Measurements from ENCODE around the gene PARL.

Gene PARL

DNA sequence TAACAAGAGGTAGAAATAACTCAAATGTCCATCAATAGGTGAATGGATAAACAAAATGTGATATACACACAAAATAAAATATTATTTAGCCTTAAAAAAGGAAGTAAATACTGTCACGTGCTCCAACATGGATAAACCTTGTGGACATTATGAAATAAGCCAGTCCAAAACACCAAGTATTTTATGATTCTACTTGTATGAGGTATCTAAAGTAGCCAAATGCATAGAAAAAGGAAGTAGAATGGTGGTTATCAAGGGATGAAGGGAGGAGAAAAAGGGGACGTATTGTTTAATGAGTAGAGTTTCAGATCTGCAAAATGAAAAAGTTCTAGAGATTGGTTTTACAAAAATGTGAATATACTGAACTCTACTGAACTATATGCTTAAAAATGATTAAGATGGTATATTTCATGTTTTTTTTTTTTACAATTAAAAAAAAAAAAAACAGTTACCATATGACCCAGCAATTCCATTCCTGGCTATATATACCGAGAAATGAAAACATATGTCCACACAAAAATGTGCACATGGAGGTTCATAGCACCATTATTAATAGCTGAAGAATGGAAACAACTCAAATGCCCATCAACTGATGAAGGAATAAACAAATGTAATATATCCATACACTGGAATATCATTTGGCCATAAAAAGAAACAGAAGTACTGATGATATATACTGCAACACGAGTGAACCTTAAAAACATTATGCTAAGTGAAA lies 30.2 kb downstream of the PARL start:
- no peak for DNase-seq (ENCODE audit: low read depth)

DNA sequence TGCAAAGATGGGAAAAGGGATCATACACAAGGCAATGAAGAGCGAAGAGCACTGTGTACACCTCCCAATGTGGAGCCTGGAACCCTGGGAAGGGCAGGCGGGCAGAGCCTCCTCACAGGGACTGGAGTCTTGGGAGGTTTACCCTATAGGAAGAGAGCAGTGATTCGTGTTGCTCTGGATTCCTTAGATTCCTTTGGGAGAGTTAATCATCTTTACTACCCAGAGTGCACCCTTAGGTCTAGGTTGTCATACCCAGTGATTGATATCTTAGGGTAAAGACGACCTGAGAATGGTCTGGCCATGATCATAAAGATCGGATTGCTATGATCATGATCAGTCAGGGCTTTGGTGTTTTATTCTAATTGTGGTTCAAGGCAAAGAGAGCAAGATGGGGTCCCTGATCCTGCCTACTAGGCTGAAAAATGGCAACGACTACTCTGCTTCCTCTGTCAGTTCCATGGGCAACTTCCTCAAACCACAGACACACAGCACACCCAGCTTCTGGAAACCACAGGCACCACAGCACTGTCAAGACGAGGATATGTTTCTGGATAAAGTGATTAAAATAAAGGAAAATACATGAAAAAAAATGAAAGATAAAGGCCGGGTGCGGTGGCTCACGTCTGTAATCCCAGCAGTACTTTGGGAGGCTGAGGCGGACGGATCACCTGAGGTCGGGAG lies 38.9 kb downstream of the PARL start:
- peak; percentile 67 for DNase-seq (ENCODE audit: low read depth)

DNA sequence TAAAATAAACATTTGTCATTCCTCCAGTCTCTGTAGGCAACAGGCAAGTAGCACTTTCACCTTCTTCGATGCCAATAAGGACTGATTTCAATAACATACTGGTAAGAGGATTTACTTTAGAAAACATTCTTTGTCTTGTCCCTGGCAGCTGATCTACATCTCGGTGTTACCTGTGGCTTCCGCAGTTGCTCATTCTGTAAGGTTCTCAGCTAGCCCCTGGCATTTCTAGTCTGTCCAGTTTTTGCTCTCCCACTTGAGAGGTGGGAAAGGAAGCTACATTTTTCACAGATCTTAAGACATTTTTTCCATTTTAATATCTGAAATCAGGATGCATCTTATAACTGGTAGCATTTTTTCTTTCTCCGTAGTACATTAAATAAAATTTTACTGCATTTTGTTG lies 39.6 kb downstream of the PARL start:
- no peak for DNase-seq (ENCODE audit: low read depth)

DNA sequence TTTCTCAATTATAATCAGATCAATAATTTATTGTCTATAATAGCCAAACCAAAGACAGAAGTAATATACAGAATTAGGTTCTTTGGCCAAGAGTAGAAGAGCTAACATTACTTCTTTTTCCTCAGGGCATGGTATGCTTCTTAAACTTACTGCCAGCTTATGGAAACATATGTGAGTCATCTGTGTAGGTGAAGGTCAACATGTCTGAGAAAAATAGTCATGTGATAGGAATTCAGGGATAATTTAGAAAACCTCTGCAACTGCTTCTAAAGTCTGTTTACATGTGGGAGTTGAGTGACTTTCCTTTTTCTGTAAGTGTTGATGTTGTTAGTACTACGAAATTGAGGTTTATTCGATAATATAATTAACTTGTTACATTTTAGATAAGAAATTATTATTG lies 40.1 kb downstream of the PARL start:
- peak; percentile 90 for DNase-seq (ENCODE audit: low read depth)

DNA sequence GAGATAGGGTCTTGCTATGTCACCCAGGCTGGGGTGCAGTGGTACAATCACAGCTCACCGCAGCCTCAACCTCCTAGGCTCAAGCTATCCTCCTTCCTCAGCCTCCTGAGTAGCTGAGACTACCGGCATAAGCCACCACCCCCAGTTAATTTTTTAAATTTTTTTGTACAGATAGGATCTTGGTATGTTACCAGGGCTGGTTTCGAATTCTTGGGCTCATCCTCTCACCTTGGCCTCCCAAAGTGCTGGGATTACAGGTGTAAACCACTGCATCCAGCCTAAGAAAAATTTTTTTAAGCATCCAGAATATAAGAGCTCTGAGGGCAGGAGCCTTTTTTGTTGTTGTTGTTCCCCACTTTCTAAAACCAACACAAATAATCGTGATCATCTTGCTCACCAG lies 44.9 kb downstream of the PARL start:
- DNase-seq (ENCODE audit: low read depth) = no peak

DNA sequence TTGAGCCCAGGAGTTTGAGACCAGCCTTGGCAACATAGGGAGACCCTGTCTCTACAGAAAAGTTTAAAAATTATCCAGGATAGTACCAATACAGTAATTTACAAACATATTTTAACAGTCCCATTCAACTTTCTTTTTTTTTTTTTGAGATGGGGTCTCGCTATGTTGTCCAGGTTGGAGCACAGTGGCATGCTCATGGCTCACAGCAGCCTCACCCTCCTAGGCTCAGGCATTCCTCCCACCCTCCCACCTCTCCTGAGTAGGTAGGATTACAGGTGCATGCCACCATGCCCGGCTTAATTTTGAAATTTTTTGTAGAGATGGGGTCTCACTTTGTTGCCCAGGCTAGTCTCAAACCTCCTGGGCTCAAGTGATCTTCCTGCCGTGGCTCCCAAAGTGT lies 46.8 kb downstream of the PARL start:
- DNase-seq (ENCODE audit: low read depth) = no peak

DNA sequence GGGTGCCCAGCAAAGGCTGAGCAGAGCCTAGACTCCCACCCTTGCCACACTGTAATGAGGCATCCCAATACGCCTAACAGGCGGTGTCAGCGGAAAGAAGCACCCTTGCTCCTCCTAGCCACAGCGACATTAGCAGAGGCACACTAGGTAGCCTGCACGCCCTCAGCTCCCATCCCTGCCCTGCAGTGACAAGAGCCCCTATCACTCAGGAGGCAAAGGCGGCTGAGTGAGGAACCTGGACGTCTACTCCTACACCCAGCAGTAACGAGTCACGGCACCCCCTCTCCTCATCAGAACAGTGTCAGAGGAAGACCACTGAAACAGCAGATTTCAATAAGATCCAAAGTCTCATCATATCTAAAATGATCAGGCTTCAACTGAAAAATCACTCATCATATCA lies 47.3 kb downstream of the PARL start:
- no peak for DNase-seq (ENCODE audit: low read depth)

DNA sequence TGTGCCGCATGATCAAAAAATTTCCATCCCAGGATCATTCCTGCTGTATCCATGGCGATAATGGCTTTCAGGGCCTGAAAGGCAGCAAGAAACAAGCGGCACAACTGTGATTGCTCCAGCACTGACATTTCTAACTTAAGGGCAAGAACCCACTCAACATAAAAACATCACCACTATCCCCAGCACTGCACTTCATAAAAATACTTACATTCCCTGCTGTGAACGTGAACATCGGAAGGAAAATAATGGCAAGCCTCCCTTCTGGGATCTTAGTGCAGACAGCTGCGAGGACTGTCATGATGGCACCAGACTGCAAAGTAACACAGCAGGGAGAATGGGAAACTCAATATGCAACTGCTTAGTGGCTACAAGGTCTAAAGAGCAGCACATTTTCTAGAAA lies 51.2 kb downstream of the PARL start:
- DNase-seq (ENCODE audit: low read depth) = no peak

DNA sequence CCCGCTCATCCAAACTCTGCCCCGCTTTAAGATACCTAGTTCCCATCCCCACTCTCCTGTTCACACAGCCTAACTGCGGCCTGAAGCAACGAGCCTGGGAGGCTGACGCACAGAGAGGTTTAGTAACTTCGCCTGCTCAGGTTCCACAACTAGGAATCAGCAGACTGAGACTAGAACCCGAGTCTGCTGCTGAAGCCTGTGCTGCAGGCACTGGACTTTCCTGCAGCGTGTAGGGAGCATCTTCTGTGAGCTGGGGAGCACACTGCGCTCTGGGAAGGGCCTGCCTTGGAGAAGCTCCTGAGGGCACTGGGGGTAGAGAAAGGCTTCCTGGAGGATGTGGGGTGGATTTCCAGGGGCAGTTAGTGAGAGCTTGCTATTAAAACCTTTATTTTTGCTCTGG lies 54.5 kb downstream of the PARL start:
- DNase-seq (ENCODE audit: low read depth) = no peak

DNA sequence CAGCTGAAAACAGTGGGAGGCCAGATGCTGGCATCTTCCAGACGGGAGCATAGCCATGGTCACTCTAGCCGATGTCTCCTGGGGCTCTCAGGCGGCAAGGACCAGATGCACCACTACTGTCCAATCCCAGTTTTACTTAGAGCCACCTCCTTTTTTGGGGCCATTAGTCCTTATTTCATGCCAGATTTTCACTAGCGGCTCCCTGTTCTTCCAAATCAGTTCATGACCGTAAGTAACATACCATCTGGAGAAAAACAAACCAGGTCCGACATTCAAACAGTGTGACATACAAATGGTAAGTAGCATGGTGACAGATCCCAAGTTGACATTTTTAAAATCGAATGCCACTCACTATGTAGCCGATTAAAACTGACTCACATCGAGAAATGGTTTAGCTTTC lies 55.2 kb downstream of the PARL start:
- no peak for DNase-seq (ENCODE audit: low read depth)

DNA sequence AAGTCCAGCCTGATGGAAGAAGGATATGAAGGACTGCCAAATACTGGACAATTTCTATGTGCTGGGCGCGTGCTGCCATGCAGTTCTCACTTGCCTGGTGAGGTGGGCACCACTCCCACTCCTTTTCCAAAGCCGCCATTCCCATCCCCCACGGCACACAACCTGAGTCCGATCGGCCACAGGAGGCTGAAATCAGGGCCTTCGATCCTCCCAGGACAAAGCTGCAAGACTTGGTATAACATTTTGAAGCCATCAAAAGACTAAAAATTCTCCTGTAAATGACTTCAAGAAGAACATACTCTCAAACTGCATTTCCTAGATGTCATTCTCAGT lies 56.2 kb downstream of the PARL start:
- no peak for DNase-seq (ENCODE audit: low read depth)

DNA sequence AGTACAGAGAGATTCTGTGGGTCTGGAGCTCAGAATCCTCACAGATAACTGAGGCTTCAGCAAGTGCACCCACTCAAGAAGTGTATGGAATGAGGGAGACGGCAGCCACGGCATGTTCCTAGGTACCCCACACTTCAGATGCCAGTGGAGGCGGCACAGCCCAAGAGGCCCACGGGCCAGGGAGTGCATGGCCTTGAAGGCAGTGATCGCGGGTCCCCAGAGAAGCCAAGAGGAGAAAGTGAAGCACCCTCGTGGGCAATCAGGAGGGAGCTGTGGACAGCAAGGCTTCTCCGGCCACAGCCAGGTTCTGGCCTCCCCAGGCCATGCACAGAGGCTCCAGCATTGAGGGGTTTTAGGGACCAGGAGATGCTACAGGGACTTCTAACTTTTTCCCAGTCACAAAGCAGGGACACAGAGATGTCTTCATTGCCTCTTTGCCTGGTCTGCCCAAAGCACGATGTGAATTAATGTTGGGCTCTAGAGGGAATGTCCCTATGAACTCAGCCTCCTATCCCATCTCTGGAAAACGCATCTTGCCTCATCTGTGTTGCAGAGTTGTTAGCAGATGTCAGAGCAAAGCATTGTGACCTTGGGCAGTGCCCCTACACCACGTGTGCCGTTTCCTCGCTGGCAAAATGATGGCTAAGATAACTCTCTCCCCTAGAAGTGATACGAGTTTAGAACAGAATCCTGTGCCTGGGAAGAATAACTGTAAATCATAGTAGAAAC lies 56.7 kb downstream of the PARL start:
- no peak for DNase-seq (ENCODE audit: low read depth)

DNA sequence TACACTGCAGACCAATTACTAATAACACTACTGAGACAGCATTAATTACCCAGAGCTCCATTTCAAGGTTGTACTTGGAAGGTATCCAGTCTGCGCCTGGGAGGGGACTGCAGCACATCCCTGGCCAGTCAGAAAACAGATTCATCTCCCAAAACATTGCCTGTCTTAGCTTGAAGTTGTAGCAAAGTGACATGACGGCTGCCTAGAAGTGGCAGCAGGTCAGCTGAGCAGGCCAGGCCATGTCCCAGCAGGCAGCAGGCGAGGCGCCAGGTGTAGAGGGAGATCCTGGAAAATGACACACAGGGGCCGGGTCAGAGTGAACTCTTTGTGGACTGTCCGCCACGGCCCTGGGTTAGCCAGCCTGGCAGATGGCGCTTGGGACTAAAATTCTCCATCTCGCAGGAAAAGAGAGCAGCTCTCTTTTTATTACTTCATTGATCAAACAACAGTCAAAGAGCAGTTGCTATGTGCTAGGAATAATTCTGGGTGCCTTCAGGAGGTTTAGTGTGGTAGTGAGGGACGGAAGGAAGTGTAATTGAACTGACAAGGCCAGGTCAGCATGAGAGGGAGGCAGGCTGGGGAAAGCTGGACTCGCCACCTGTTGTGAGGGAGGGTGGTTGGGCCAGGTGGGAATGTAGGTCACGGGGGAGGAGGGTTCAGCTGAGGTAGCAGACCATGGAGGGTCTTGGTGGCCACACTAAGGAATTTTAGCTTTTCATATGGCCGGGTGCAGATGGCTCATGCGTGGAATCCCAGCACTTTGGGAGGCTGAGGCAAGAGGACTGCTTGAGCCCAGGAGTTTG lies 58.0 kb downstream of the PARL start:
- DNase-seq (ENCODE audit: low read depth) = no peak

DNA sequence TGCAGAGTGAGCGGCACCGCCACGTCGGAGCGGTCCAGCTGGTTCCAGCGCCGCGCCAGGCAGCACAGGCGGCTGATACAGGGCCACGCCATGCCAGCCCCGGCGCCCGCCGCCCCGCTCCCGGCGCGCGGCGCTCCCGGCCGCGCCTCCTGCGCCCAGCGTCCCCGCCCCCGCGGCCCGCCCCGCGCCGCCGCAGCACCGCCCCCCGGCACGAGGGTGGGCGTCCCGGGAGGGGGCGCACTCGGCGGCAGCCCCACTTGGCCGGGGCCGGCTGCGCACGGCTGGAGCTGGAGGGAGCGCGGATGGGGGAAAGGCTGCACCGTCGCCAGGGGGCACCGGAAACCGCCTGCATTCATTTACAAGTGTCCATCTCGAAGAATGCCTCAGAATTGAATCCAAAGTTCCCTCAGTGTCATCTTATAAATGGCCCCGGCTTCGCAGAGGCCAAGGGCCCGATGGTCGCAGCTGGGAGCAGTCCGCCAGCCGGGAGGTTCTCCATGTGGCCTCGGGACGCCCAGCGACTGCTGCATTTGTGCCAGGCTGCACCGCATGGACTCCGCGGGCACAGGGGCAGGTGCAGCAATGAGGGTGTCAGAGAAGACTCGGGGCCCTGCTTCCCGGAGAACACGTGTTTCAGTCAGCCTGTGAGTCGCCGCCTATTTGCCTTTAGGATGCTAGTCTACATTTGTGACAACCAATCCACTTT lies 59.1 kb downstream of the PARL start, which contains the start of gene MAP6D1:
Gene MAP6D1, minus strand, starts transcription at position 122 of the 706 bp plus-strand sequence. Its CDS starts 30 bp downstream, at position 92.
- peak; percentile 69 for DNase-seq (ENCODE audit: low read depth)

DNA sequence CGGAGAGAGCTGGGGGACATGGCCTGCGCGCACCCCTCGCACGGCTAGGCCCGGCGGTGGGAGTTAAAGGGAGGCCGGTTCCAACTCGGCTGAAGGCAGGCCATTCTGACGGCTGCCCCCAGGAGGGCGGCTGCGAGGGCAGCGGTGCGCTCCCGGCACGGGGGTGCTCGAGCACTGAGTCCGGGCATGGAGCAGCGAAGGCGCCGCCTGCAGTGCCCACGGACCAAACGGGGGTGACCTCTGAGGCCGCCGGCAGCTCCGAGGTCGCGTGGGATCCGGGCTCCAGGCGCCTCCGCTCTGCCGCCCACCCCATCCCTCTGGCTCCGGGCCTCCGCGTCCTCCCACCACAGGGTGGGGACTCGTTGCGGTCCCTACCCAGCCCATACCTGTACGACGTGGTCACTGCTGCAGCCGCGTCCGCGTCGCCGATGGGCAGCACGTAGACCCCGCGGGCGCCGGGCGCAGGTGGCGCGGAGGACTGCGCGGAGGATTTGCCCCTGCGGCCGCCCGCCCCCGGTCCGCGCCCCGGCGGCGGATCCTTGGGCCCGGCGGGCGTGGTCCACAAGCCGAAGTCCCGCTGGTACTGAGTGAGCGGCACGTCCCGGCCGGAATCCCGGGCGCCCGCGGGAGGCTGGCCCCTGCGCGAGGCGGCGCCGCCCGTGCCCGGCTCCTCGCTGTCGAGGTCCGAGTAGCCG lies 59.8 kb downstream of the PARL start:
- peak; percentile 44 for DNase-seq (ENCODE audit: low read depth)

DNA sequence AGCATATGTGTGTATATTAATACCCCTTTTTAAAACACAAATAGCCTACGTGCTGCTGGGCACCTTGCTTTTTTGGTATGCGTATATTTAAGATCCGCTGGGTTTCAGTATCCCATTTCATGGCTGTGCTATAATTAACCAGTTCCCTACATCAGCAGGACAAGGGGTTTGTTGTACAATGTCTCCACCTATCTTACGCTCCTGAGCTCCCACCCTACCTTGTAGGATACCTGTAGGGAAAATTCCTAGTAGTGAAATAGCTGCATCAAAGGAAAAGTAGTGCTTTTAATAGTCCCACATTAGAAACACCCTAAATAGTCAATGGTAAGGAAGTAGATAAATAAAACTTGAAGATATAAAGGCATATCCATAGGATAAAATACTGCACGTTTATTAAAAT lies 60.7 kb downstream of the PARL start:
- no peak for DNase-seq (ENCODE audit: low read depth)

DNA sequence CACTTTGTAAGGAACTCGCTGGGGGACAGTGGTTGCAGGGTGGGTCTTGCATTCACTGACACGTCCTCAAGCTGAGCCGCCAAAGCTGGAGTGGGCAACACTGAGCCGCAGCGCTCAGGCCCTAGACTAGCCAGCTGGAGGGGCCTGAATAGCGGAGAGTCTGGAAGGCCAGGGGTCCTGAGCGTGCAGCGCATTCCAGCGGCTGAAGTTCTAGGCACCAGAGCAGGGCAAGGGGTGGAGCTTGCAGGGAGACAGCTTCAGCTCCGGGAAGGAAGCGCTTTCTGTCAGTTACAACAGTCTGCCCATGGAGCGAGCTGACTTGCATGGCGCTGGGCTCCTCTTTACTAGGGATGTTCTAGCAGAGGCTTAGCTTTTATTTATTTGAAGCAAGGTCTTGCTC lies 62.0 kb downstream of the PARL start:
- no peak for DNase-seq (ENCODE audit: low read depth)

DNA sequence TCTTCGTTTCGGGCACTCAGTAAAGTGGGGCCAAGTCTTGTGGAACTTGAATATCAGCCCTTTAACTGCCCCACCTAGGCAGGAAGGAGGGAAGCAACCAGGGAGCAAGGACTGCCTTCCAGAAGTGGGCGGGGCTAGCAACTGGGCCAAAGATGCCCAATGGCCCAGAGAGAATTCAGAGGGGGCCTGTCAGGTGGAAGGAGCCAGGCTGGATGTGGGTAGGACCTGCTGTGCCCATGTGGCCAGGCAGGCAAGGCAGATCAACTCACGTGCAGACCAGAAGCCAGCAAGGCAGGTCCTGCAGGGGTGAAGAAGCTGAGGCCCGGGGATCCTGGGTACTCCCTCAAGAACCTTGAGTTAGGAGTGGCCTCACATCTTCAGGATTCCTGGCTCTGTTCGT lies 64.8 kb downstream of the PARL start:
- no peak for DNase-seq (ENCODE audit: low read depth)

DNA sequence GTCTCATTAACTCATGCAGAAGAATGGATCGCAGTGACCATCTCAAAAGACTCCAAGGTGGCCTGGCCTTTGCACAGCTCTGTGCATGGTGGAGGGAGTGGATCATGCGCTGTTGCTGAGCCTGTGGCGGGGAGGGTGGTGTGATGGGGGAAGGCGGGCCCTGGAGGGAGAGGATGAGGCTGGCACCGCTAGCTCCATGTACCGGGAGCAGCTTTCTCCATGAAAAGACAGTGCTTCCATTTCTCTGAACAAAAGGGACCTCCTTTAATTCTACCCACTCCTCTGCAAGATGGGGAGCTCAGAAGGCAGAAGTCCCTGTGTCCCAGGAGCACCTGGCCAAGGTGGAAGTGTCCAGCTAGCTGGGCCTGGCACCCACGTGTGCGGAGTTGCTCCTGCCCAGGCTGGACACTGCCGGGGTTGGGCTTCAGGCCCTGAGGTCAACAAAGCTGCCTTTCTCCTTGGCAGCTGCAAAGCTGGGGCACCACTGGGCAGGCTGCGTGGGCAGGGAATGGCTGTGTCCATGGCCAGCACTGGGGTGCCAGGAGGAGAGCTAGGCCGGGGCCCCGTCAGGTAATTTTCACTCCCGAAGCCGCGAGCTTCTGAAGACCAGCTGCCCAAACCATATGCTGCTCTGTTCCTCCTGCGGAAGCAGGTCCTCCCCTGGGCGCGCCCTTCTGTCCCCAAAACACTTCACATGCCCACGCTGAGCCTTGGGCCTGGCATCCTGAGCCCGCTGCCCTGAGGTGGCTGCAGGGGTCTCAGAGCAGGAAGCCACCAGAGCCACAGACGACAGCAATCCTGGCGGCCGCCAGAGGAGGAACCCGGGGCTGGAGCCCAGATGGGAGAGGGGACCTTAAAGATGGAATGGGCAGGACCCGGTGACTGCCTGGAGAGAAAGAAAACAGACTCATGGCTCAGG lies 65.7 kb downstream of the PARL start:
- no peak for DNase-seq (ENCODE audit: low read depth)

DNA sequence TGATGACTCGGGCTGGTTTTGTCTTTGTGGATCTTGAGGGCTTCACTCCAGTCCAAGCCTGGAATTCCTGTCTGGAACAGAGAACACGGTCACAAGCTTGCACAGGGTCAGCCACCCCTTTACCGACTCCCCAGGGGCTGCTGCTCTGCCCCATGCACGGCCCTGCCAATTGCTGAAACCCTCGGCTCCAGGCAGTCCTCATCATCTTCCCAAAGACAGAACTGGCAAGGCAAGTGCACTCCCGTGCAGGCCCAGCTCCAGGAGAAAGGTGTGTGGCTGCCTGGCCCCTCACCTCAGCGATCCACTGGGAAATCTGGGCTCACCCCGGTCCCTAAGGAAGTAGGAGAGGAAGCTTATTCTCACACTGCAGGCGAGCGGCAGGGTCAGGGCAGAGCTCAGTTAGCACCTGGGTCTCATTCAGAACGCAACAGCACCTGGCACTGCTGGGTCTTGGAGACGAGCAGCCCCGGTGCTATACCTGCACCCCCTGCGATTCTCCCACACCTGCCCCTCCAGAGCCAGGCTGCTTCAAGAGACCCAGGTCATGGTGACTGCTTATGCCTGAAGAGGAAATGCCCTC lies 66.5 kb downstream of the PARL start:
- no peak for DNase-seq (ENCODE audit: low read depth)

Data from EH (cell line).